Measurements from ENCODE around the gene SLC25A21.

The SLC25A21 gene

DNA sequence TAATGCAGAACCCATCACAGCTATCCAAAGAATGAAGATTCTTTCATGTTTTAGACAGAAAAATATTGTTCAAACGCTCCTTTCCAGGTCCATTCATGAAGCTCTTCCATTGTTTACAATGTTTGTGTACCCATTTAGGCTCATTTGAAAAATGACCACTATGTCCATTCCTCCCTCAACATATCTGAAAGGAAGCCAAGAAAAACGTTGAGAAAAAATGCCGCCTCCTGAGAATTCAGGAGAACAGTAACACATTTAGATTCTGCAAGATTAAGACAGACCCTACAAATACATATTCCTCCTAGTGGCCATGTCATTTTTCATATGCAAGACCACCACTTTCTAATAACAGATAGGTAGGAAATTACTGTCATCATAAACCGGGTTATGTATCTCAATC is 124.4 kb downstream of the SLC25A21 start:
- TF ChIP-seq ZNF354C (tag by site-specific recombination; IDR thresholded peaks at IDR 0.05; ENCODE audit: borderline replicate concordance, low read depth) (no peak), ZNF324 (tag by site-specific recombination; IDR thresholded peaks at IDR 0.05) (no peak), KLF9 (tag by site-specific recombination; IDR thresholded peaks at IDR 0.05; ENCODE audit: low read depth) (no peak), ZNF654 (tag by site-specific recombination; IDR thresholded peaks at IDR 0.05; ENCODE audit: low read depth) (no peak), SCRT1 (tag by site-specific recombination; IDR thresholded peaks at IDR 0.05; ENCODE audit: borderline replicate concordance) (no peak), TRIM28 (IDR thresholded peaks at IDR 0.05; ENCODE audit: borderline replicate concordance, low read length) (no peak), ZNF501 (tag by site-specific recombination; IDR thresholded peaks at IDR 0.05) (no peak)
- TF ChIP-seq, protein P1, sequence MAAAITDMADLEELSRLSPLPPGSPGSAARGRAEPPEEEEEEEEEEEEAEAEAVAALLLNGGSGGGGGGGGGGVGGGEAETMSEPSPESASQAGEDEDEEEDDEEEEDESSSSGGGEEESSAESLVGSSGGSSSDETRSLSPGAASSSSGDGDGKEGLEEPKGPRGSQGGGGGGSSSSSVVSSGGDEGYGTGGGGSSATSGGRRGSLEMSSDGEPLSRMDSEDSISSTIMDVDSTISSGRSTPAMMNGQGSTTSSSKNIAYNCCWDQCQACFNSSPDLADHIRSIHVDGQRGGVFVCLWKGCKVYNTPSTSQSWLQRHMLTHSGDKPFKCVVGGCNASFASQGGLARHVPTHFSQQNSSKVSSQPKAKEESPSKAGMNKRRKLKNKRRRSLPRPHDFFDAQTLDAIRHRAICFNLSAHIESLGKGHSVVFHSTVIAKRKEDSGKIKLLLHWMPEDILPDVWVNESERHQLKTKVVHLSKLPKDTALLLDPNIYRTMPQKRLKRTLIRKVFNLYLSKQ (tag by site-specific recombination; IDR thresholded peaks at IDR 0.05; ENCODE audit: borderline replicate concordance) = no peak
- ChIA-PET CTCF (interaction anchor here (0.9 kb wide), 1 partner anchor 70 kb away, joined by 4 read pairs; no protein-coding TSS in a partner anchor), POLR2A (no interaction called here)
- Histone ChIP-seq H3K27ac (ENCODE audit: extremely low read depth, low read depth, low read length) (no peak overlapping the region), H3K9me3 (ENCODE audit: control insufficient read depth, insufficient read depth, low read depth, low read length) (no peaks in the 10 kb centered on the region), H3K4me3 (ENCODE audit: low read depth, low read length) (no peak overlapping the region), H3K36me3 (ENCODE audit: control insufficient read depth in 2 of 2, insufficient read depth in 1 of 2, low read length in 2 of 2) (no peaks in the 10 kb centered on the region), H3K4me1 (ENCODE audit: control insufficient read depth, insufficient read depth, low read length) (peaks cover 18% of the 10 kb centered on the region)

DNA sequence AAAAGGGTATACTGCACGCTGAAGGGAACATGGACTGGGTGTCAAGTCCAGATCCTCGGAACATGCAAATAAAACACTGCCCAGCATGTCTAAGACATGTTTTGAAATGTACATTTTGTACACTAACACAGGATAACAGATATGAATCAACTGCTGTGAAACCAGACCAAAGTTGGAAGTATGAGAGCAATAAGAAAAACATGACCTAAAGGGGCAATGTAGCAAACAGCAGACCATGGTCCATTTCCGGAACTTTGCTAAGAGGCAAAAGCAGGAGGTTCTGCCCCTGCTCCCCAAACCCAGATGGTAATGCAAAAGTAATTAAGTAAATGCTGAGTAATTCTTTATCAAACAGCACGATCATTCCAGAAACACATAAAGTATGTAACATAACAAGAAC is 125.2 kb downstream of the SLC25A21 start:
- no peaks in the 10 kb centered on the region for H3K36me3 ChIP-seq (ENCODE audit: control insufficient read depth in 2 of 2, insufficient read depth in 1 of 2, low read length in 2 of 2)
- ChIA-PET CTCF (interaction anchor here (0.9 kb wide), 1 partner anchor 71 kb away, joined by 4 read pairs; no protein-coding TSS in a partner anchor), POLR2A (no interaction called here)
- peaks cover 18% of the 10 kb centered on the region for H3K4me1 ChIP-seq (ENCODE audit: control insufficient read depth, insufficient read depth, low read length)
- no peak overlapping the region for H3K27ac ChIP-seq (ENCODE audit: extremely low read depth, low read depth, low read length)
- TF ChIP-seq ZNF664 (tag by site-specific recombination; IDR thresholded peaks at IDR 0.05) (no peak), GLI4 (tag by site-specific recombination; IDR thresholded peaks at IDR 0.05) (no peak), BCL11A (tag by site-specific recombination; IDR thresholded peaks at IDR 0.05; ENCODE audit: low read depth) (no peak), ZNF654 (tag by site-specific recombination; IDR thresholded peaks at IDR 0.05; ENCODE audit: low read depth) (no peak), ZBTB21 (tag by site-specific recombination; IDR thresholded peaks at IDR 0.05) (no peak), ZNF660 (tag by site-specific recombination; IDR thresholded peaks at IDR 0.05) (no peak), ZNF155 (tag by site-specific recombination; IDR thresholded peaks at IDR 0.05) (no peak), ZNF311 (tag by site-specific recombination; IDR thresholded peaks at IDR 0.05; ENCODE audit: borderline replicate concordance) (no peak), KLF8 (tag by site-specific recombination; IDR thresholded peaks at IDR 0.05) (no peak)
- TF ChIP-seq, protein P2, sequence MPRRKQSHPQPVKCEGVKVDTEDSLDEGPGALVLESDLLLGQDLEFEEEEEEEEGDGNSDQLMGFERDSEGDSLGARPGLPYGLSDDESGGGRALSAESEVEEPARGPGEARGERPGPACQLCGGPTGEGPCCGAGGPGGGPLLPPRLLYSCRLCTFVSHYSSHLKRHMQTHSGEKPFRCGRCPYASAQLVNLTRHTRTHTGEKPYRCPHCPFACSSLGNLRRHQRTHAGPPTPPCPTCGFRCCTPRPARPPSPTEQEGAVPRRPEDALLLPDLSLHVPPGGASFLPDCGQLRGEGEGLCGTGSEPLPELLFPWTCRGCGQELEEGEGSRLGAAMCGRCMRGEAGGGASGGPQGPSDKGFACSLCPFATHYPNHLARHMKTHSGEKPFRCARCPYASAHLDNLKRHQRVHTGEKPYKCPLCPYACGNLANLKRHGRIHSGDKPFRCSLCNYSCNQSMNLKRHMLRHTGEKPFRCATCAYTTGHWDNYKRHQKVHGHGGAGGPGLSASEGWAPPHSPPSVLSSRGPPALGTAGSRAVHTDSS (tag by site-specific recombination; IDR thresholded peaks at IDR 0.05) = no peak
- TF ChIP-seq, protein P3, sequence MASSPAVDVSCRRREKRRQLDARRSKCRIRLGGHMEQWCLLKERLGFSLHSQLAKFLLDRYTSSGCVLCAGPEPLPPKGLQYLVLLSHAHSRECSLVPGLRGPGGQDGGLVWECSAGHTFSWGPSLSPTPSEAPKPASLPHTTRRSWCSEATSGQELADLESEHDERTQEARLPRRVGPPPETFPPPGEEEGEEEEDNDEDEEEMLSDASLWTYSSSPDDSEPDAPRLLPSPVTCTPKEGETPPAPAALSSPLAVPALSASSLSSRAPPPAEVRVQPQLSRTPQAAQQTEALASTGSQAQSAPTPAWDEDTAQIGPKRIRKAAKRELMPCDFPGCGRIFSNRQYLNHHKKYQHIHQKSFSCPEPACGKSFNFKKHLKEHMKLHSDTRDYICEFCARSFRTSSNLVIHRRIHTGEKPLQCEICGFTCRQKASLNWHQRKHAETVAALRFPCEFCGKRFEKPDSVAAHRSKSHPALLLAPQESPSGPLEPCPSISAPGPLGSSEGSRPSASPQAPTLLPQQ (tag by site-specific recombination; IDR thresholded peaks at IDR 0.05) = no peak
- TF ChIP-seq, protein P4, sequence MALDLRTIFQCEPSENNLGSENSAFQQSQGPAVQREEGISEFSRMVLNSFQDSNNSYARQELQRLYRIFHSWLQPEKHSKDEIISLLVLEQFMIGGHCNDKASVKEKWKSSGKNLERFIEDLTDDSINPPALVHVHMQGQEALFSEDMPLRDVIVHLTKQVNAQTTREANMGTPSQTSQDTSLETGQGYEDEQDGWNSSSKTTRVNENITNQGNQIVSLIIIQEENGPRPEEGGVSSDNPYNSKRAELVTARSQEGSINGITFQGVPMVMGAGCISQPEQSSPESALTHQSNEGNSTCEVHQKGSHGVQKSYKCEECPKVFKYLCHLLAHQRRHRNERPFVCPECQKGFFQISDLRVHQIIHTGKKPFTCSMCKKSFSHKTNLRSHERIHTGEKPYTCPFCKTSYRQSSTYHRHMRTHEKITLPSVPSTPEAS (tag by site-specific recombination; IDR thresholded peaks at IDR 0.05) = no peak
- no peak overlapping the region for H3K4me3 ChIP-seq (ENCODE audit: low read depth, low read length)
- H3K9me3 ChIP-seq (ENCODE audit: control insufficient read depth, insufficient read depth, low read depth, low read length) = no peaks in the 10 kb centered on the region
